Measurements from ENCODE around the gene CBL.

Gene CBL

GRCh38 chr11:119339589-119340334 lies 133.6 kb downstream of the CBL start:
- peak; percentile 63 for TF ChIP-seq CTCF (IDR thresholded peaks at IDR 0.05)
- no peak overlapping the region for H3K27ac ChIP-seq
- H3K4me1 ChIP-seq (ENCODE audit: control insufficient read depth in 1 of 2, insufficient read depth in 1 of 2, low read depth in 1 of 2, low read length in 1 of 2): peaks cover 21 to 31% of the 10 kb centered on the region in 2 experiments
- peak overlapping the region; percentile 17 to 29 for H3K4me3 ChIP-seq (ENCODE audit: low read depth in 1 of 2, low read length in 1 of 2)
- peaks cover 65% of the 10 kb centered on the region for H3K27me3 ChIP-seq
- H3K36me3 ChIP-seq: no peaks in the 10 kb centered on the region
- H3K9me3 ChIP-seq: no peaks in the 10 kb centered on the region

GRCh38 chr11:119340335-119341221 lies 134.4 kb downstream of the CBL start, which contains the start of gene C1QTNF5:
Gene C1QTNF5 (minus strand): TSS chr11:119340883. CDS start chr11:119340397, 486 bp downstream.
- Histone ChIP-seq H3K27ac (no peak within 1 kb of the TSS), H3K36me3 (no peaks in the 10 kb centered on the region), H3K4me3 (ENCODE audit: low read depth in 1 of 2, low read length in 1 of 2) (peak within 1 kb of the TSS; percentile 17 to 29), H3K9me3 (no peaks in the 10 kb centered on the region), H3K4me1 (ENCODE audit: control insufficient read depth in 1 of 2, insufficient read depth in 1 of 2, low read depth in 1 of 2, low read length in 1 of 2) (peaks cover 14 to 25% of the 10 kb centered on the region in 2 experiments), H3K27me3 (peaks cover 73% of the 10 kb centered on the region)
- no peak for TF ChIP-seq CTCF (IDR thresholded peaks at IDR 0.05)

- Histone ChIP-seq H3K9me3 (no peaks in the 10 kb centered on the region), H3K4me1 (ENCODE audit: control insufficient read depth in 1 of 2, insufficient read depth in 1 of 2, low read depth in 1 of 2, low read length in 1 of 2) (peaks cover 14 to 25% of the 10 kb centered on the region in 2 experiments), H3K36me3 (no peaks in the 10 kb centered on the region), H3K4me3 (ENCODE audit: low read depth in 1 of 2, low read length in 1 of 2) (no peak overlapping the region), H3K27ac (no peak overlapping the region), H3K27me3 (peaks cover 82% of the 10 kb centered on the region)
- TF ChIP-seq CTCF (IDR thresholded peaks at IDR 0.05): no peak
Observed at GRCh38 chr11:119341222-119342022, 135.3 kb downstream of the CBL start.

GRCh38 chr11:119342023-119342300 lies 135.8 kb downstream of the CBL start:
- no peak overlapping the region for H3K27ac ChIP-seq
- no peak for TF ChIP-seq CTCF (IDR thresholded peaks at IDR 0.05)
- no peaks in the 10 kb centered on the region for H3K36me3 ChIP-seq
- H3K4me1 ChIP-seq (ENCODE audit: control insufficient read depth in 1 of 2, insufficient read depth in 1 of 2, low read depth in 1 of 2, low read length in 1 of 2): peaks cover 14 to 25% of the 10 kb centered on the region in 2 experiments
- H3K4me3 ChIP-seq (ENCODE audit: low read depth in 1 of 2, low read length in 1 of 2): no peak overlapping the region
- no peaks in the 10 kb centered on the region for H3K9me3 ChIP-seq
- H3K27me3 ChIP-seq: peaks cover 87% of the 10 kb centered on the region

- peaks cover 14 to 25% of the 10 kb centered on the region in 2 experiments for H3K4me1 ChIP-seq (ENCODE audit: control insufficient read depth in 1 of 2, insufficient read depth in 1 of 2, low read depth in 1 of 2, low read length in 1 of 2)
- H3K9me3 ChIP-seq: no peaks in the 10 kb centered on the region
- H3K27me3 ChIP-seq: peaks cover 93% of the 10 kb centered on the region
- no peak overlapping the region for H3K4me3 ChIP-seq (ENCODE audit: low read depth in 1 of 2, low read length in 1 of 2)
- no peaks in the 10 kb centered on the region for H3K36me3 ChIP-seq
- TF ChIP-seq CTCF (IDR thresholded peaks at IDR 0.05): no peak
- H3K27ac ChIP-seq: no peak overlapping the region
Observed at GRCh38 chr11:119342362-119343130, 136.4 kb downstream of the CBL start.

Measured in neutrophil (primary cell).